ENCODE results near the gene ADCK1.
"Not testable (repeated sequence)": the region's sequence is repeated elsewhere in the genome, so short reads cannot be mapped to it uniquely, and the experiment has no call there.

The ADCK1 gene

DNA sequence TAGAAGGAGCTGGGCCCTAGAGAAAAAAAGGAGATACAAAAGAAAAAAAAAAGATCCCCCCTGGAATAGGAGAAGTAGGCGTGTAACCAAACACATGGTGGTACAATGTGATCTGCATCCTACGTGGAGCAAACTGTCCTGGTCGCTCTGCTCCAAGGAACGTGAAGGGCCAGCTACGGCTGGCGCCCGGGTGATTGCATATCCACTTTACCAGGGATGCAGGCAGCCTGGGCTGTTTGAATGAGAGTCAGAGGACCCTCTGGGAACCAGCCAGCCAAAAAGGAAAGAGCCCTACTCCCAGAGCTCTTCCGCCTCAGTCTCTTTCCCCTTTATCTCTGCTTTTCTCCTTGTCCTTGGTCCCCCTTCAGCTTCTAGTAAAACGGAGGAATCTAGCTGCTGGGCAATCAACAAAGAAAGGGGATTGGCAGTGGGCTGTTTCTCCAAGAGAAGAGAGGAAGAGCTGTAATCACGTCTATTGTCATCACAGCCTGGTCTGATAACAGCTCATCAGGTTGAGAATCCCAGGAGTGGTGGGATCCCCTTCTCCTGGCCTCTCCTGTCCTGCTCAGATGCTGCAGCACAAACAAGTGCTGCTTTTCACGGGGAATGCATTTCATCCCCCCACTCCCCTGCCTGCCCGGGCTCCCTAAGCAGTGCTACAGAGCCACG lies 156.0 kb downstream of the ADCK1 start:
- no peak for DNase-seq

DNA sequence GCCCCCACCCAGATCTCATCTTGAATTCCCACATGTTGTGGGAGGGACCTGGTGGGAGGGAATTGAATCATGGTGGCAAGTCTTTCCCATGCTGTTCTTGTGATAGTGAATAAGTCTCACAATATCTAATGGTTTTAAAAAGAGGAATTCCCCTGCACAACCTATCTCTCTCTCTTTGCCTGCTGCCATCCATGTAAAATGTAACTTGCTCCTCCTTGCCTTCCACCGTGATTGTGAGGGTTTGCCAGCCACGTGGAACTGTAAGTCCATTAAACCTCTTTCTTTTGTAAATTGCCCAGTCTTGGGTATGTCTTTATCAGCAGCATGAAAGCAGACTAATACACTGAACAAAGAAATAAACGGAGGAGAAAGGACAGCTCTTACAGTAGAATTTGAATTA lies 159.8 kb downstream of the ADCK1 start:
- not testable (repeated sequence) for DNase-seq

DNA sequence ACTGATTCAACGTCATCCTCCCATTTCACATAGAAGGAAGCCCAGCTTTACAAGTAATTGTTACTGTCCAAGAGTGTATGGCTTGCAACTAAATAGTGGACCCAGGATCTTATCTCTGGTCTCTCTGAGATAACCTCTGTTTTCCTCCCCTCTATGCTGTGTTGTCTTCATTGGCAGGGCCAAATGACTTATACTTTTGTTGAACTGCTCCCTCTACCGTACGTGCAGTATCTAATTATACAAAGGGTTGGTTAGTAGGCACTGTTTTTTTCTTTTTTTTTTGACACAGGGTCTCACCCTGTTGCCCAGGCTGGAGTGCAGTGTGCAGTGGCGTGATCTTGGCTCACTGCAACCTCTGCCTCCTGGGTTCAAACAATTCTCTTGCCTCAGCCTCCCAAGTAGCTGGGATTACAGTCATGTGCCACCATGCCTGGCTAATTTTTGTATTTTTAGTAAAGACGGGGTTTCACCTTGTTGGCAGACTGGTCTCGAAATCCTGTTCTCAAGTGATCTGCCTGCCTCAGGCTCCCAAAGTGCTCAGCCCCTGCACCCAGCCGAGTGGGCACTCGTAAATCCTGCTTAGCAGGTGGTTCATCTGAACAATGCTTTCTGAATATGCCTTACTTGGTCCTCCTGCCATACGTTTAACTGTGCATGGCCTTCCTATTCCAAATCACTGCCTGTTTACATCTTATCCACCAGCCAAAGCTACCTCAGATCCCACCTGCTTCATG lies 162.1 kb downstream of the ADCK1 start:
- DNase-seq, result no peak

DNA sequence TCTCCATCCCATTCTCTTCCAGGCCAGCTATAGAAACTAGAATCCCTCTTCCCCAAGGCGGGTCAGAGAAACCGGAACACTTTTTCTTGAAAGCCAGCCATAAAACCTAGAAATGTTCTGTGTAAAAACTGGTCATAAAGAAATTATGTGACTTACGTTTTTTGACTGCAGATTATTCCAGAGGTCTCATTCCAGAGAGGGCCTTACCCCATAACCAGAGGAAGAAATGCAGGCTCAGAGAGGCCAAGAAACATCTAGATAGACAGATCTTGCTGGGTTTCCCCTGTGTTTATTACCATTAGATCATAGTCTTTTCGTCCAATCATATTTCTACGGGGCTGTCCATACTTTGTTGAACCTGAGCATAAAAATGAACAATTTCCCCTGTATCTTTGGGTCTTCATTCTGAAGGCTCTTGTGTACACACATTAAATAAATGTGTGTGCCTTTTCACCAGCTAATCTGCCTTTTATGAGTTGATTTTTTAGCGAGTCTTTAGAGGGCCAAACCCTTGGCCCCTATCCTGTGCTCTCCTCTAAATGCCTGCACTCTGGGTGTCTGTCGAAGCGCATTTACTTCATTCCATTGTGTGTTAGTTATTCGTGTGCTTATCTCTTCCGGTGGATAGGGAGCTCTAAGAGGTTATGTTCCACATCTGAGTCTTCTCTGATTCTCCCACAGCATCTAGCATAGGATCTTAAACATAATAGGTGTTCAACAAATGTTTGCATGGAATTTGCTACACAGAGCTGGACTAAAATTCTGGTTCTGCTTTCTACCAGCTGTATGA lies 163.0 kb downstream of the ADCK1 start:
- DNase-seq, result no peak

DNA sequence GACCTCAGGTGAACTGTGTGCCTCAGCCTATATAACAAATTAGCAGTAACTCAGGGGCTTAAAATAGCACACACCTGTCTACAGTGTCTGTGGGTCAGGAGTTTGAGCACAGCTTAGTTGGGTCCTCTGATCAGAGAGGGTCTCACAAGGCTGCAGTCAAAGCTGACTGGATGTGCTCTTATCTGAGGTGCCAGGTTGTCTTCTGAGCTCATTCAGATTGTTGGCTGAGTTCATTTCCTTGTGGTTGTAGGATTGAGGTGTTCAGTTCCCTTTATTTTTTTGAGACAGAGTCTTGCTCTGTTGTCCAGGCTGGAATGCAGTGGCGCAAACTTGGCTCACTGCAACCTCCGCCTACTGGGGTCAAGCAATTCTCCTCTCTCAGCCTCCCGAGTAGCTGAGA lies 164.7 kb downstream of the ADCK1 start:
- DNase-seq, result no peak

DNA sequence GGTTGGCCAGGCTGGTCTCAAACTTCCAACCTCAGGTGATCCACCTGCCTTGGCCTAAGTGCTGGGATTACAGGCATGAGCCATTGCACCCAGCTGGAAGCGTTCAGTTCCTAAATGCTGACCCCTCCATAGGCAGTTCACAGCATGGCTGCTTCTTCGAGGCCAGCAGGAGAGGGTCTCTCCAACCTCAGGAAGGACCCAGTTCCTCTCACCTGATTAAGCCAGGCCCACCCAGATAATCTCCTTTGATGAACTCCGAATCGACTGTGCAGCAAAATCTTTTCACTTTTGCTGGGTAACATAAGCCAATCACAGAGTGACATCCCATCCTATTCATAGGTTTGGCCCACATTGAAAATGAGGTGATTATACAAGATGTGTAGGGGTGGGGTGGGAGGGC lies 165.1 kb downstream of the ADCK1 start:
- no peak for DNase-seq

DNA sequence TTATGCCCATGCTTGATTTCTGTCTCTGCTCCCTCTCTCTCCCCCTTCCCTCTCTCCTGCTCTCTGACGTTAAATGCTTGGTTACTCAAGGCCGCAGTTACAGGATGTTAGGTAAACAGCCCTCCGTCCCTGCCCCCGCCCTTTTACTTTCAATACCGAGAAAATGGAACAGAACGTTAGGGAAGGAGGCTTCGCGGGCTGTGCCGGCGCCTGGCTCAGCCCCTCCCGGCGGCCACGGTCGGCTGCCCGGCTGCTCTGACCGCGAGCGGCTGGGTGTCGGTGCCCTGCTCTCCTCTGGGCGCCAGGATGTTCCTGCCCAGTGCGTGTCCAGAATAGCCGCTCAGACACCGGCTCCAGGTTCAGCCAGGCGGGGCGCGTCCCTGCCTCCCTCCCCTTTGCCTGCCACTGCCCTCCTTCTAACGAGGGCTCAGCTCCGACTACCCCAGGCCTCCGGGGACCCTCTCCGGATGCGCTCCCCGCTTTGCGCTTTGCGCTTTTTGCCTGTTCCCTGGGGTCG lies 166.1 kb downstream of the ADCK1 start:
- no peak for DNase-seq

DNA sequence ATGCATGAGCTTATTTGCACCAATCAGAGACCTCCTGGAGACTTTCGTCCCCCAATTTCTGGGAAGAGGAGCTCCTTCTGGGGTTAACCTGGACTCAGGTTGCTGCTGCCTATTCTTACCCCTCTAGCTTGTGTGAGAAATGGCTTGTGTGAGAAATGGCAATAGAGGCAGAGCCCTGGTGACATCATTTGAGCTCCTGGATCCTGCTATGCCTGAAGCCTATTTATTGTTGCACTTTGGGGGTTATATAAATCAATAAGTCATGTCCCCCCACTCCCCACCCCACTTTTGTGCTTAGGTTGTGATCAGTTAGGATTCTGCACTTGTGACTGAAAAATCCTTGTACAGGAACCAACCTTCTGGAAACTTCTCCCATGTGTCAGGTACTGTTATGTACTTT lies 167.2 kb downstream of the ADCK1 start:
- no peak for DNase-seq

DNA sequence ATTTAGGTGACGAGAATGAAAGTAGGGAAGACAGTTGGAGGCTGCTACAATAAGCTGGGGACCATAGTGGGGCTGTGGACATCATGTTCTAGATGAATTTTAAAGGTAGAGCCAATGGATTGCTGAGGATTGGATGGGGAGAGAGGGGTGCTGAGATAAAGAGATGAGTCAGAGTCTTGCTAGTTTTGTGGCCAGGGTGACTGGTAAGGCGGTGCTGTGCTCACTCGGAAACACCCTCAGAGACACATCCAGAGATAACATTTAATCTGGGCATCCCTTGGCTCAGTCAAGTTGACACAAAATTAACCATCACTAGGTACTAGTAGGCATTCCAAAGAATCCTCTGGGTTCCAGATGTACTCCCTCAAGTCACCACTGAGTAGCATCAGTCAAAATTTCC lies 170.7 kb downstream of the ADCK1 start:
- DNase-seq, result no peak

DNA sequence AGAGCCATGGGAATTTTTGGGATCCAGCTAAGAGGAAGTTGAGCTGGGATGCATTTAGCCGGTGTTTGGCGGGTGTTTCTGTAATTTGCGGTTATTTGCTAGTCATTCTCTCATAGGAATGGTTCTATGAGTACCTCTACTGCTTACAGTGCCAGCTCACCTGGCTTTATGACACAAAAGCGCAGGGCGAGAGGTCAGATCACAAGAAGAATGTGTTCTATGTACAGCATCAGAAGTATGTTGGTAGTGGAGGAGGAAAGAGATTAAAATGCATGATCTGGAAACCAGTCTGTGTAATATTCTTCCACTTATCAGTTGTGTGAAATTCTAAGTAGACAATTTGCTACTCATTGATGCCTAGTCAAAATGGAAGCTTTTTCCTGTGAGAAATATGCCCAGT lies 173.3 kb downstream of the ADCK1 start:
- DNase-seq, result no peak

DNA sequence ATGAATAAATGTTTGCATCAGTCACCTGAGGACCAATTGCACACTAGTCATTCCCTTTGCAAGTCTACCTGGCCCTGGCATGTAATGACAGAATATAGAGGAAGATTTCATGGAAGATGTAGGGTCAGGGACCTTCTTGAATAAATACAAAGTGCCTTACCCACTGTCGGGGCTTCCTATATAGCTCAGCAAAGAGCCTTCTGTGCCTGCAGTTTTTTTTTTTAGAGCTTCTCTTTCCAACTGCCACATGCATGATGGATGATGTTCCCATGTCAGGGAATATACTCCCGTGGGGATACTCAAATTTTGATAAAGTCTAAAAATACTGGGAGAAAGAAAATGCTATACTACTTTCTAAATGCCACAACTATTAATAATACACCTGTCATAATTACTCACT lies 176.7 kb downstream of the ADCK1 start:
- DNase-seq, result no peak

DNA sequence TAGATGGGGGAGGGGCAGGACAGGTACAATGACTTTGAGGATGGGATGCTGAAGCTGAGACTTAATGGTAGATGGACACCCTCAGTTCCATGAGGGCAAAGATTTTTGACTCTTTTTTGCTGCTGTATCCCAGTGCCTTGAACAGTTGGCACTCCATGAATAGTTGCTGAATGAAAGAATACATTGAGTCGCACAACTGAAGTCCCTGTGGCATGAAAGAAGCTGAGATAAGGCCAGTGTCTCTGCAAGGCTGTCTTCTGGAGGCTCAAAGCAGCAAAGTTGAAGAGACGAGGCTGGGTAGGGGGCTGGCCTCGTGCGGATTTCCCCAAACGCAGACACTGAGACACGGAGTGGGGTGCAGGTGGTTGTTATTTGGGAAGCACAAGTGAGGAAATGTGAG lies 179.3 kb downstream of the ADCK1 start:
- no peak for DNase-seq

DNA sequence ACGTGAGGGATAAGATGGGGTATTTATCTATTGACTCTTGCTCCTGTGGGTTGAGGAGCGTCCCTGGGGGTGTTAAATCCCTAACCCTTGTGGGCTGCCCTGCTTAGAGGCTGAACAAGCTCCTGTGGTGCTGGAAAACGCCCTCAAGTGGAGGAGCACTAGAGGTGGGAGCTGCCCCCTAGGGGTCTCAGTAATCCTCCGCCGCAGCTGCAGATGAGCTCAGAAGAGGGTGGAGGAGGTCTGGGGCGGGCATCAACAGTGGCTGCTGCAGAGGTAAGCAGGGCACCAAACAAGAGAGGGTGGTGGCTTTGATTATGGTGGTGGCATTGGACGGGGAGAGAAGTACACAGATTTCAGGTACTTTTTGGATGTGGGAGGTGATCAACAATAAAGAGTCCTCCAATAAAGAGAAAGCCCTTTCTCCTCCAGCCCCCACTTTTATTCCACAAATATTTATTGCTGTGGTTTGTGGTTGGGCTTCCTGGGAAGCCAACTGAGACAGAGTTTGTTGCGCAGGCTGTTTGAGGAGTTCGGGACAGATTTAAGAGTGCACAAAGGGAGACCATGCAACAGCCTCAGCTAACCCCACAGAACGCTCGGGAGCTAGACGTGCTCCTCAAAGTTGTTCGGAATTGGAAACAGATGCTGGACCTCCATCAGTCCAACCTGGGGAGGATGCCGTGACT lies 179.9 kb downstream of the ADCK1 start:
- DNase-seq, result no peak

DNA sequence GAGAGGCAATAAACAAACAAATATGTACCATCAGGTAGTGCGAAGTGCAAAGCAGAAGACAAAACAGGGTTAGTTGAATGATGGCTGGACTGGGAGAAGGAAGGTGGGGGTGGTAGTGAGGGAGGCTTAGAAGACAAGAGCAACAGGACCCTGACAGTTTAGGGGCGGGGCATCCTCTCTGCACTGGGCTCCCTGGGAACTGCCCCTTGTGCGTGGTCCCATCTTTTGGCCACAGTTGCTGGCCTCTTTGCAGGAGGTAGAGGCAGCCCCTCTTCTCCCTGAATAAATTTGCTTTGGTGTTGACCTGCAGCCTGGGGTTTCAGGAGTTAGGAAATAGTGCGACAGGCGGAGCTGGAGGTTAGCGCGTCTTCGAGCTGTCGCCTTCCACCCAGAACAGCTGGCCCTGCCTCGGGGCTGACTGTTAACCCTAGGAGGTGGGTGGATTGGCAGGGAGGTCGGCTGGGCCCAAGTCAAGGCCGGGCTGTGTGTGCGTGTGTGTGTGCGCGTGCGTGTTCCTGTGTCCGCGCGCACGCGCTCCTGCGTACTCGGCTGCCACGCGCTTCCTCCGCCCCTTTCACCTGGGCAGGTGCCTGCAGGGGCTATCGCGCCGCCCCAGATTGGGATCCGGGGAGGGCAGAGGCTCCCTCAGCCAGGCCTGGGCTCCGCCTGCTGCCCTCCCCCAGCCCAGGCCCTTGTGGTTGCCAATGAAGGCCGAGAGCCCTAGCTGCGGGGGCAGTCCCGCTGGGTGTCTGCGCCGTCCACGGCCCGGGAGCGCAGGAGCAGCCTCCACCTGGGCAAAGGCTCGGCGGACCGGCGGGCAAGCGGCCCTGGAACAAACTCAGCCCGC lies 180.8 kb downstream of the ADCK1 start:
- DNase-seq, result no peak
